VCaP (cell line): ENCODE results near the gene ROMO1.
"Not testable (repeated sequence)": the region's sequence is repeated elsewhere in the genome, so short reads cannot be mapped to it uniquely, and the experiment has no call there.

Experiments
- H3K27ac ChIP-seq: fragments of 450-650 bp; 2 replicates; pipeline ENCODE4 v1.5.1; 2017
- TF ChIP-seq, protein P1 (sequence below): fragments of 450-650 bp; conservative IDR thresholded peaks from 2 replicates; pipeline ENCODE4 v1.5.1; 2017; ENCODE audit warnings: mild to moderate bottlenecking, moderate library complexity

ROMO1 gene

GRCh38 chr20:35681960-35682359 is 17.2 kb upstream of the ROMO1 start:
- no peak overlapping the region for H3K27ac ChIP-seq
- TF ChIP-seq, protein P1, sequence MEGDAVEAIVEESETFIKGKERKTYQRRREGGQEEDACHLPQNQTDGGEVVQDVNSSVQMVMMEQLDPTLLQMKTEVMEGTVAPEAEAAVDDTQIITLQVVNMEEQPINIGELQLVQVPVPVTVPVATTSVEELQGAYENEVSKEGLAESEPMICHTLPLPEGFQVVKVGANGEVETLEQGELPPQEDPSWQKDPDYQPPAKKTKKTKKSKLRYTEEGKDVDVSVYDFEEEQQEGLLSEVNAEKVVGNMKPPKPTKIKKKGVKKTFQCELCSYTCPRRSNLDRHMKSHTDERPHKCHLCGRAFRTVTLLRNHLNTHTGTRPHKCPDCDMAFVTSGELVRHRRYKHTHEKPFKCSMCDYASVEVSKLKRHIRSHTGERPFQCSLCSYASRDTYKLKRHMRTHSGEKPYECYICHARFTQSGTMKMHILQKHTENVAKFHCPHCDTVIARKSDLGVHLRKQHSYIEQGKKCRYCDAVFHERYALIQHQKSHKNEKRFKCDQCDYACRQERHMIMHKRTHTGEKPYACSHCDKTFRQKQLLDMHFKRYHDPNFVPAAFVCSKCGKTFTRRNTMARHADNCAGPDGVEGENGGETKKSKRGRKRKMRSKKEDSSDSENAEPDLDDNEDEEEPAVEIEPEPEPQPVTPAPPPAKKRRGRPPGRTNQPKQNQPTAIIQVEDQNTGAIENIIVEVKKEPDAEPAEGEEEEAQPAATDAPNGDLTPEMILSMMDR, result no peak

DNA sequence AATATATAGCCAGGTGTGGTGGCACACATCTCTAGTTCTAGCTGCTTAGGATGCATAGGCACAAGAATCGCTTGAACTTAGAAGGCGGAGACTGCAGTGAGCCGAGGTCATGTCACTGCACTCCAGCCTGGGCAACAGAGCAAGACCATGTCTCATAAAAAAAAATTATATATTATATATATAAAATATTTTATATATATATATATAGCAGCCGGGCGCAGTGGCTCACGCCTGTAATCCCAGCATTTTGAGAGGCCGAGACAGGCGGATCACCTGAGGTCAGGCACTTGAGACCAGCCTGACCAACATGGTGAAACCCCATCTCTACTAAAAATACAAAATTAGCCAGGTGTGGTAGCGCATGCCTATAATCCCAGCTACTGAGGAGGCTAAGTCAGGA is 13.8 kb upstream of the ROMO1 start:
- not testable (repeated sequence) for H3K27ac ChIP-seq

DNA sequence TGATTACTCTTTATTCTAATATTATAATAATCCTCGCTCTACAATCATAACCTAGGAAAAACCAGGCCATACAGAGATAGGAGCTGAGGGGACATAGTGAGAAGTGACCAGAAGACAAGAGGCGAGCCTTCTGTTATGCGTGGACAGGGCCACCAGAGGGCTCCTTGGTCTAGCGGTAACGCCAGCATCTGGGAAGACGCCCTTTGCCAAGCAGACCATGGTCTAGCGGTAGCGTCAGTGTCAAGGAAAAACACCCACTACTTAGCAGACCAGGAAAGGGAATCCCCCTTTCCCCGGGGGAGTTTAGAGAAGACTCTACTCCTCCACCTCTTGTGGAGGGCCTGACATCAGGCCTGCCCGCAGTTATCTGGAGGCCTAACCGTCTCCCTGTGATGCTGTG is 12.3 kb upstream of the ROMO1 start:
- TF ChIP-seq, protein P1, result peak; percentile 33
- H3K27ac ChIP-seq, result not testable (repeated sequence)

DNA sequence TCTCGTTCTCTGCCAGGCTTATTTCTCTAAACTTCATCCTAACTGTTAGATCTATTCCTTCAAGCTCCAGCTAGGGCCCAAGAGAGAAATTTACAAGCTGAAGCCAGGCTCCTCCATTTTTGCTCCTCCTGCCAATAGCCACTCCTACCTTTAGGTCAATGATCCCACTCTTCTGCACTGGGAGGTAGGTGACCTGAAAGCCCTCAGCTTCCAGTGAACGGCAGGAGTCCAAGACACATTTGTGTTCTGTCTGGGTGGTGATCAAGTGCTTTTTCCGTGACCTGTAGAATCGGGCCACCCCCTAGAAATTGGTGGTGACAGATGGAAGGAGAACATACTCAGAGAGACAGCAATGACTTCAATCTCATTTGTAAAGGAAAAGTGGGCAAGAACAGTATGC is 8.9 kb upstream of the ROMO1 start:
- no peak overlapping the region for H3K27ac ChIP-seq
- TF ChIP-seq, protein P1, result no peak

DNA sequence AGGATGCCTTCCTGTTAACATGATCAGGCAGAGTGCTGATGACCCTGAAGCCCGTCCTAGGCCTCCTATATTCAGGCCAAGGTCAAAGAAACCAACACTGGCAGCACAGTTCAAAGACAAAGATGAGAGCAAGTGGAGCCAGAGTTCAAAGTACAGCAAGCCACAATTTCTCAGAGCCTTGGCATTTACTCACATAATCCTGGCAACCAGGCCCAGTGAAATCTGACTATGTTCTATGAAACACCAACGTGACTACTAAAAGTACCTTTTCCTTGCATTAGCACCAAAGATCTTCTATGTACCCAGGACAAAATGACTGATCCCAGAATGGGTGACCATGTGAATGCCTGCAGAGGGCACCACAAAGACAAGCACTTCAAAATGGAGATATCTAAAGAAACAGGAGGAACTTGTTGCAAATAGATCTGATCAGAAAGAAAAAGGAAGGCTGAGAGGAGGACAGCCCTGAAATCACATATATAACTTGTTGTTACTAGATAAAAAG is 3.9 kb upstream of the ROMO1 start:
- TF ChIP-seq, protein P1, result no peak
- no peak overlapping the region for H3K27ac ChIP-seq

- no peak overlapping the region for H3K27ac ChIP-seq
- TF ChIP-seq, protein P1, result no peak
Measured at GRCh38 chr20:35695978-35696377, 3.2 kb upstream of the ROMO1 start.

DNA sequence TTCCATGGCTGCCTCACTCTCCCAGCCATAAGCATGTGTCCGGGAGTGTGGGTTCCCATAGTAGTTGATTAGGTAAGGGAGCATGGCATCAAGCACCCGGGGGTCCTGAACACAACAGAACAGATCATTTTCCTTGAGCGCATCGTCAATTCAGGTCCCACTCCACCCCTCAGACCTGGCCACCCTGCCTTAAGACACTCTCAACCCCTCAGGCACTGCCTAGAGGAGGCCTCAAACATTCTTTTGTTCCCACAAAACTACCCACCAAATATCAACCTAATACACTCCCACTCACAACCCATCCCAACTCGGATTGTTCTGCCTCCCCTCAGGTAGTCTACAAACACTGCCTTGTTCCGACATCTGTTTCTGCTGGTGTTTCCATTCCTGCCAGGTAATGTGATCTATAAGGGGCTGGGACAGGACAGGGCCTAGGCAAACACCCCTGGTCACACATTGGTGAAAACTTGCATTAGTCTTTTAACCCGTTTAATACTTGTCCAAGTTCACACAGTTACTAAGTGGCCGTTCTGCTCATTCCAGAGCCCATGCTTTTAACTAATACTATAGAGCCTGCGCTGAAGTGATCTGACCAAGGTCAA is 1.4 kb upstream of the ROMO1 start:
- TF ChIP-seq, protein P1, result no peak
- H3K27ac ChIP-seq, result peak overlapping the region; percentile 97

DNA sequence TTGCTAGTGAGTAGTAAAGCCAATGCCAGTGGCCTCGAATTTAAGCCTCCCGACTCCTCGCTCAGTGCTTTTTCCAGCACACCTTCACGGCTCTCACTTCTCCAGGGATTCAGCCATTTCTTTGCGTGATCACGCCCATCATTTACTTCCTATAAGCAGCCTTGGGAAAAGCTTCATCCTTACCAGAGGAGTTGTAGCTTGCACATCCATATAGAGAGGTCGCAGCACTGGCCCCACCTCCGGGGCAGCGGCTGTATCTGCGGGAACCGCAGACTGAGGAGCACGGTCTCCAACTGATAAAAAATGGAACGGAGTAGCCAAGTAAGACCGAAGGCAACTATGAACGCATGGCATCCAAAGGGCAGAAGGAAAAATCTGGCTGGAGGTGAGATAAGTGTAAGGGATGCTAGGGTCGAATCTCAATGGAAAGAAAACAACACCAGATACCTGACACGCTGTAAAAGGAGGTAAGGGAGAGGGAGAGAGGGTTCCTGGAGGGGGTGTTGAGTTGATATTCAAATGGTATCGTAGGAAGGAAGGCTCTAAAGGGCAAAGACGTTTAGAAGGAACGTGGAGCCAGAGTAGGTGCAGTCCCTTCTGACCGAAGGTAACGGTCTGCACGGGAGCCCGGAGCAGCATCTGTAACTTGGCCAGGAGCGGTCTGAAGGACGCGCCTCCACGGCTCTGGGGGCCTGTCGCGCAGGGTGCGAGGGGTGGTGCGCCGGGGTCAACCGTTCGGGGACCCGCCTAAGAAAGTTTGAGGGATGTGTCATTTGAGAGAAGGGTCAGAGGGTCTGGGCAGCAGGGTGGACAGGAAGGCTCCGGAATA is 693 bp upstream of the ROMO1 start:
- H3K27ac ChIP-seq, result peak overlapping the region; percentile 97
- TF ChIP-seq, protein P1, result no peak
